Mesenteric fat pad (tissue), 1 donor: ENCODE results near the gene CASKIN2. TPM values are rescaled to one million over a fixed set of nuclear protein-coding genes. Genes with fewer than 3 reads are reported as not detected.

Source experiments
- DNase-seq: peaks from one replicate; pipeline ENCODE4 v3.0.0-alpha.2; 2020; ENCODE audit warnings: low spot score
- long read RNA-seq: library from polyadenylated mRNA; unstranded; transcript quantifications from one replicate; pipeline ENCODE4 v2.0.0, GENCODE V29; 2020
- total RNA-seq: library from RNA; stranded (reverse); fragmentation: NEBNext Ultra II Directional; extraction: Animal tissue kit (Norgen Biotek cat#: 25700); gene quantifications from one replicate; pipeline ENCODE4 v1.2.1, GENCODE V29; 2021
- donor health status: DM: yes; HTN: yes; CAD: no.

Gene CASKIN2
- 72.8 TPM for total RNA-seq
- long read RNA-seq, partial matches to known transcripts, result 70 of 77 reads
- long read RNA-seq, other reads (novel, unspliced or antisense), result 7 of 77 reads

- DNase-seq, result peak; percentile 98
These were observed at the start of gene CASKIN2 for GRCh38 chr17:75515496-75516254. TSS of gene CASKIN2 (minus strand) at chr17:75515537. CDS start at chr17:75513804, 1,733 bp downstream.

DNA sequence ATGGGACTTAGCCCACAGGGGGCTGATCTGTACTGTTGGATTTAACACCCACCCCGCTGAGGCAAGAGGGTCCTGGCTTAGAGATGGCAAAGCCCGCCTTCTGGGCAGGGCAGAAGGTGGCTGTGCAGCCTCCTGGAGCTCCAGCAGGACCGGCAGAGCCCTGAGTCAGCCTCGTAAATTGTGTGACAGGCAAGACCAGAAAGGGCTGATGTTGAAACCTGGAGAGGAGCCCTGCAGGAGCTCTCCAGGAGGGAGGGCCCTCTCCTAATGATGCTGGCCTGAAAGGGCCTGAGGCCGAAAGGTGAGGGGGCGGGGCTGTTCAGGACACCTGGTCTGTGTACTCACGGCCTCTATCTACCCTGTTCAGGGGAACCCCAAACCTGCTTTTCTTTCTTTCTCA lies 49.7 kb upstream of the CASKIN2 start:
- DNase-seq, result no peak

DNA sequence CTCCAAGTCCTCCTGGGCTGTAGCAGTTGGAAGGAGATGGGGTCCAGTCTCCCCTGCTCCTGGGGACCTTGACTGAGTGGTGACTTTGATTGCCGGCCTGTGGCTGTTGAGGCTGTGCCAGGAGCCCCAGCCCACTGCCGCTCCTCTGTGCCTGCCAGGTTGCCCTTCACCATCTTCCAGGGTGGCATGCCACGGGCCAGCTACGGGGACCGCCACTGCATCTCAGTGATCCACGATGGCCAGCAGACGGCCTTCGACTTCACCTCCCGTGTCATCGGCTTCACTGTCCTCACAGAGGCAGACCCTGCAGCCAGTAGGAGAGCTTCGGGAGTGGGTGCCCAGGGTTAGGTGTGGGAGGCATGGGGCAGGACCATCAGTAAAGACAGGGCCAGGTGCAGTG lies 48.9 kb upstream of the CASKIN2 start:
- DNase-seq, result no peak

DNA sequence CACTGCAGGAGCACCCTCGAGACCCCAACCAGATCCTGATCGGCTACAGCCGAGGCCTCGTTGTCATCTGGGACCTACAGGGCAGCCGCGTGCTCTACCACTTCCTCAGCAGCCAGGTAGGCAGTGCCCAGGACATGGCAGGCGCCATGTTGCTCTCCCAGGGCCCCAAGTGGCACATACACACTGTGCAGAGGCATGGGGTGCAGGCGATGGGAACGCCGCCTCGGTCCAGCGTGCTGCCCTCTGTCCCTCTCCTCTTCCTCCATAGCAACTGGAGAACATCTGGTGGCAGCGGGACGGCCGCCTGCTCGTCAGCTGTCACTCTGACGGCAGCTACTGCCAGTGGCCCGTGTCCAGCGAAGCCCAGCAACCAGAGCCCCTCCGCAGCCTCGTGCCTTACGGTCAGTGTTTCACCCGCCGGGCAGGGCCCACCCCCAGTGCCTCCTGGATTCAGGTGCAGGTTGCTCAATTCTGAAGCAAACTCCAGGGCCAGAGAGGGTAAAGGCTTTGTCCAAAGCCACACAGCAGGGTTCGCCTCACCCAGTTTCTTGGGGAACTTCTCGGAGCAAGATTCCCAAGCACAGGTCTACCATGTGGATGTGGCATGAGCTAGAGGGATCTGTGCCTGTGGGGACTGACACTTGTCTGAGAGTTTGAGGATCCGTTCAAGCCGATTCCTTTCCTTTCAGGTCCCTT lies 47.9 kb upstream of the CASKIN2 start:
- DNase-seq, result no peak

GRCh38 chr17:75561927-75562603 lies 46.7 kb upstream of the CASKIN2 start:
- DNase-seq, result no peak

DNA sequence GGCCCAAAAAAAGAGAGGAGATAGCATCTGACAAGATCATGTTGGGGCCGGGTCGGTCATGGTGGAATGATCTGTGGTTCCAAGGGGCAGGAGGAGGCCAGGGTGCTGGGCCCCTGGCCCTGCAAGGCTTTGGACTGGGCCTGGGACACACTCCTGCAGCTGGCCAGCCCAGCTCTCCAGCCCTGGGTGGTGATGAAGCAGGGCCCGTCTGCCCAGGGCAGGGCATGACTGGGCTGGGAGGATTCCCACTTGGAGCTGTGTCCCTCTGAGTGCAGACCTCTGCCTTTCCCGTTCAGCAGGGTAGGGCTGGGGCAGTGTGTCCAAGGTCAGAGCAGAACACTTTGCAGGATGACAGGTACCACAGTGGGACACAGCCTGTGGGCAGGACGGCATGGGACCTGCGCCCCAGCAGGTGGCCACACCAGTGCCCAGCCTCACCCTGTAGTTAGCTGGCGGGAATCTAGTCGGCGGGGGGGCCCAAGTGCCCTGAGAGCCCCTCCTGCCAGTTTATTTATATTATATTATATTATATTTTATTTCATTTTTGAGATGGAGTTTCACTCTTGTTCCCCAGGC lies 44.7 kb upstream of the CASKIN2 start:
- DNase-seq, result no peak

GRCh38 chr17:75558666-75559530 lies 43.6 kb upstream of the CASKIN2 start:
- DNase-seq, result no peak

DNA sequence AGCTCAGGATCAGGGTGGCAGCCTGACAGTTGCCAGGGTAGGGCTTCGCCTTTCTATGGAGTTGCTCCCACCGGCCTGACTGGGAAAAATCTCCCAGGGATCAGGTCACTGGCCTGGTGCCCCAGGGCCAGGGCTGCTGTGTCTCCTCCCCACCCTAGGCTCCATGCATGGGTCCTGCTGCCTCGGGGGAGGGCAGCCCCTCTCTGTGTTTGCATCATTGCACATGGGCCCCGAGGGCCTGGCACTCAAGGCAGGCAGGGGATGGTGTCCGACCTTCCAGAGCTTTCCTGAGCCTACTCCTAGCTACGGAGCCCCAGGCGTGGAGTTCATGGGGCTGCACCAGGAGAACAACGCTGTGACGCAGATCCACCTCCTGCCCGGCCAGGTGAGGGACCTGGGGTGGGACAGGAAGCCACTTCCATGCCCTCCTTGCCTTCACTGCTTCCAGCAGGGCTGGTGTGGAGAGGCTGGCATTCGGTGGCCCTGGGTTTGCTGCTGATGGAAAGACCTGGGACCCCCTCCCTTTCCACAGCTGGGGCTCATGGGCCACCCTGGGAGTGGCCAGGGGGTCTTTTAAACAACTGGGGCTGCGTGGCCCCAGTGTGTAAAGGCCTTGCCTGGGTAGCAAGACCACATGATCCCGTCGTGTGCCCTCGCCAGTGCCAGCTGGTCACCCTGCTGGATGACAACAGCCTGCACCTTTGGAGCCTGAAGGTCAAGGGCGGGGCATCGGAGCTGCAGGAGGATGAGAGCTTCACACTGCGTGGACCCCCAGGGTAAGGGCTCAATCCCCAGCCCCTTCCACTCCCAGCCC lies 42.7 kb upstream of the CASKIN2 start:
- no peak for DNase-seq

DNA sequence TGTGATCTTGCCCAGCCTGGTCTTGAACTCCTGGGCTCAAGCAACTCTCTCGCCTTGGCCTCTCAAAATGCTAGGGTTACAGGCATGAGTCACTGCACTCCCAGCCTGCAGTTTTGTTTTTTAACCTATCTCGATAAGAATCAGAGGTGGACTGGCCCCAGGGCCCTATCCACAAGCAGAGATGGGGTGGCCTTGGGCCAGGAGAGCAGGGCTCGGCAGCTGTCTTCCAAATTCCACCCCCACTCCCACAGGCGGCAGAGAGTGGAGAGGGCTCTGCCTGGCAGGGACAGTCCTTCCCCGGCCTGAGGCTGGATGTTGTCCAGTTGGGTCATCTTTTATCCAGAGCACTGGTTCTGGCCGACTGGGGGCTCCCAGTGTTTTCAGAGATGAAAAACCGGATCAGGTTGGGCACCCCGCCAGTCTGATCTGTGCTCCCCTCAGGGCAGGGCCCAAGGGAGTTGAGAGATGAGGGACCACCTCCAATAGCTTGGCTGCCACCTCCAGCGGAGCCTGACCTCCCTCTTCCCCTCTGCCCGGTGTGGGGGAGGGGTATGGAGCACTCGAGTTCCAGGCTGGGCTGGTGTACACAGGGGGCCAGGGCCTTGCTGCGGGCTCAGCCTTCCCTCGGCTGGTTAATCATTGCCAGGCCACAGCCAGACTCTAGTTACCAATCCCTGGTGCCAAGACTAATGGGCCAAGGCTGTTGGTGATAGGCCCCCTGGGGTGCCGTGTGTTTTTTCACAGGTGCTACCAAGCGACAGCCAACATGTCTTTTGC lies 41.9 kb upstream of the CASKIN2 start:
- no peak for DNase-seq

- DNase-seq, result no peak
These were observed 40.4 kb upstream of the CASKIN2 start for GRCh38 chr17:75555679-75556153.

- no peak for DNase-seq
These were observed 38.2 kb upstream of the CASKIN2 start for GRCh38 chr17:75553295-75554110.

- no peak for DNase-seq
These were observed 37.3 kb upstream of the CASKIN2 start for GRCh38 chr17:75552425-75553294.

DNA sequence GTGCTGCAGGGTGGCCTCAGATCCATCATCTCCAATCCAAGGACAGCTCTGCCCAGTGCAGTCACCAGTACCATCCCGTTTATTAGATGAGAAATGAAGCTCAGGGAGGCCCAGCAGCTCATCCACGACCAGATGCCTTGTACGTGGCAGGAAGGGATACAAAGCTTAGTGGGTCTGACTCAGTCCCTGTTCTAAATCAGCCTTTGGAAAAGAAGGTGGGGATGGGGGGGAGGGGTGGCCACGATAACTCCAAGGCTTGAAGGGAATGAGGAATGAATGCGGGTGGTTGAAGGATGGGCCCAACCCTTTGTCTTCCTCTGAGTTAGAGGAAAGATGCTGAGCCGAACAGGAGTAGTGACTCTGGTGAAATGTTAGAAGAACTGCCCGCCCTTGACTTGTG lies 35.9 kb upstream of the CASKIN2 start:
- no peak for DNase-seq

- no peak for DNase-seq
These were observed 34.8 kb upstream of the CASKIN2 start for GRCh38 chr17:75550139-75550465.

DNA sequence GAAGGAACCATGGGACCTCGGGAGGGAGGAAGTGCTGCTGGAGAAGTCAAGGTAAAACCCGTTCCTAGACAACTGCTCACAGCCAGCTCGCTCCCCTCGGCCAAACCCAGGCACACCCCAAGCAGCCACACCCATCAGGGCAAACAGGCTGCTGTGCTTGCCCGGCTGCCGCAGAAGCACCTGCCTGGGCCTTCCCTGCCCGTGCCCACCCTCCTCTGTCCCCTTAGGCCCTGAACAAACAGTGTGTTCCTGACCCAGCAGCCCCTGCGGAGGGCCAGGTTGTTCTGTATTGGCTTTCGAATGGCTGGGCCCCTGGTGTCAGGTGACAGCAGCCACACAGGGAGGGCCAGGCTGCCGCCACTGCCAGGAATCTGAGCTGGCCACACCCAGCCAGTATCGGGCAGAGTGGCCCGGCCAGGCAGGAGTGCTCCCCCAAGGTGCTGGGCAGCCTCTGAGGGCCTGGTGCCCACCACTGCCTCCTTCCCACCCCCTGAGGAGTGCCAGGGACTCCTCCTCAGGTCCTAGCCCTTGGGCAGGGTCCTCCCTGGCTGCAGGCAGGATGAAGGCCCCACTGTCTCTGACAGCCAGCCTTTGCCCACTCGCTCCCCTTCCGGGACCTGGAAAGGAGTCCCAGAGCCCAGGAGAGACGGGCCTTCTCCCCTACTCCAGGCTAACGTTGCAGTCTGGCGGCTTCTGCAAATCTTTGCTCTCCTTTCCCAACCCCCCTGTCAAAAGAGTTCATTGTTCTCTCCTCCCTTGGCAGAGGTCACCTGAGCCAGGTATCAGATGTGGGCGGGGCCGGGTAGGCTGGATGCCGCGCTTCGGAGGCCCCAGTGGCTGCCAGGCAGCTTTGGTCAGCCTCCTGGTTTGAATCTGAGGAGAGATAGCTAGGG lies 34.2 kb upstream of the CASKIN2 start:
- DNase-seq, result no peak

DNA sequence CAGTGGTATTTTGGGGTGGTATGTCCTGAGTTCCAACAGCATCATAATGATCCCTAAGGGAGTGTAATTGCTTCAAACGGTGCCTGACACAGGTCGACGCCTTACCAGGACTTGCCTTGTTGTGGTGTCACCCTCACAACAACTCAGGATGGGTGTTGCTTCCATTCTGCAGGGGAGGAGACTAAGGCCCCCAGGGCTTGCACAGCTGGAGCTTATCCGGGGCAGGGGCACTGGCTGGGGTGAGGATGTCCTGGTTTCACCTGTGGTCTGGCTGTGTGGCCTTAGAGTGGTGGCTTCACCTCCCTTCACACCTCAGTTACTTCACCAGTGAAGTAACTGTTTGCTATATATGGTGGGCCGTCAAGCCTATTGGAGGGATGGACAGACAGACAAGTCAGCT lies 33.5 kb upstream of the CASKIN2 start:
- no peak for DNase-seq
